Parathyroid adenoma (tissue), 2 donors: ENCODE measurements around the gene KRT17.

ENCODE experiments used
- H2AFZ ChIP-seq: fragments of 300-600 bp; sonication (generic); one replicate; pipeline ENCODE4 v1.7.0; 2017; ENCODE audit warnings: antibody characterized with exemption, mild to moderate bottlenecking
- H3K27ac ChIP-seq: fragments of 300-600 bp; sonication (generic); one replicate; pipeline ENCODE4 v1.7.0; 2017
- H3K27me3 ChIP-seq: fragments of 300-600 bp; sonication (generic); one replicate; pipeline ENCODE4 v1.7.0; 2017; ENCODE audit warnings: low read length; ENCODE audit not compliant: control insufficient read depth, insufficient read depth
- H3K36me3 ChIP-seq: fragments of 300-600 bp; sonication (generic); one replicate; pipeline ENCODE4 v1.7.0; 2017; ENCODE audit warnings: low read length; ENCODE audit not compliant: control insufficient read depth, insufficient read depth
- H3K4me1 ChIP-seq: fragments of 300-600 bp; sonication (generic); one replicate; pipeline ENCODE4 v1.7.0; 2017; ENCODE audit warnings: control low read depth
- H3K4me2 ChIP-seq: fragments of 300-600 bp; sonication (generic); one replicate; pipeline ENCODE4 v1.7.0; 2017; ENCODE audit warnings: low read length
- H3K4me3 ChIP-seq: fragments of 300-600 bp; sonication (generic); one replicate; pipeline ENCODE4 v1.7.0; 2017; ENCODE audit warnings: low read depth, low read length
- H3K79me2 ChIP-seq: fragments of 300-600 bp; sonication (generic); one replicate; pipeline ENCODE4 v1.7.0; 2017; ENCODE audit warnings: control low read depth
- H3K9ac ChIP-seq: fragments of 300-600 bp; sonication (generic); one replicate; pipeline ENCODE4 v1.7.0; 2017; ENCODE audit warnings: mild to moderate bottlenecking
- H3K9me3 ChIP-seq: fragments of 300-600 bp; sonication (generic); one replicate; pipeline ENCODE4 v1.7.0; 2017; ENCODE audit warnings: low read length; ENCODE audit not compliant: control insufficient read depth
- TF ChIP-seq, protein P1 (sequence below): fragments of 300-600 bp; sonication (generic); IDR thresholded peaks from one replicate; pipeline ENCODE4 v1.7.0; 2017; ENCODE audit warnings: antibody characterized with exemption, mild to moderate bottlenecking
- donor health status: primary hyperparathyroidism.

KRT17 gene

DNA sequence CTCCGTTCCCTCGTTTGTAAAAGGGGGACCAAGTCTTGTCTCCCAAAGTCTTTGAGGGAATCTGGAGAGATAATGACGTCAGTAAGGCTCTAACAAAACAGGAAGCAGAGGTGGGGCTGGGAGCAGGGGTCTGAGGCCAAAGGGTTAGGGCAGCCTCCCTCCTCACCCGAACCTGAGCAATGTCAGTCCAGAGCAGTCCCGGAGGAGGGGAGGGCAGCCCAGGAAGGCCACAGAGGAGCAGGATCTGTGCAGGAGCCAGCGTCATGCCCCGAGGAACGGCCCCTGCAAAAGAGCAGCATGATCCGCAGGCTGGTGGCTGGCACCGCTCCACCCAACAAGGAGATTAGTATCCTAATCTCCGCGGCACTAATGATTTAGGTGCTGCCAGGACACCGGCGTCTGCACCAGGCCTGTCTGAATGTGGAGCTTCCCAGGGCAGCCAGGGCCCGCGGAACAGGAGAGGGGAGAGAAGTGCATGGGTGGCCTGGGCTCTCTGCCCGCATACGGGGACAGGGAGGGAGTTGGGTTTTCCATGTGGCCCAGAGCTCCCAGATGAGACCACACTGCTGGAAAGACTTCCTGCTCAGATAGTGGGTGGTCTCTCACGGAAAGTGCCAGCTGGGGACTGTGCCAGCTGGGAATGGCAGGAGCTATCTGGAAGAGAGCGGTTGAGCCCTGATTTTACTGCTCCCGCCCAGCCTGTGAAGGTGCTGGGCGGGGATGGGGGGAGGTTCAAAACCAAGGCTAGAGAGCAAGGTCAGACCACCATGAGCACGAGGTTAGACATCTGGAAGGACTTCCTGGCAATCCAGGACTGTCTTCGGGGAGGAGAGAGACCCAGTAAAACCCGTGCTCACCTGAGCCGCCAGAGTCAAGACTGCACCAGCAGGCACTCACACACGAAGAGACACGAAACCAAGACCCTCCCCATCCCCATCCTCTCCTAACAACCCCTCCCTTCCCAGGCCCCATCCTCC is 11.0 kb upstream of the KRT17 start:
- no peak overlapping the region for H3K9ac ChIP-seq
- no peaks in the 10 kb centered on the region for H3K9me3 ChIP-seq
- no peak overlapping the region for H3K4me2 ChIP-seq
- no peak overlapping the region for H3K27ac ChIP-seq
- no peaks in the 10 kb centered on the region for H3K36me3 ChIP-seq
- no peaks in the 10 kb centered on the region for H3K4me1 ChIP-seq
- H3K27me3 ChIP-seq = no peaks in the 10 kb centered on the region
- no peak overlapping the region for H3K4me3 ChIP-seq
- no peaks in the 10 kb centered on the region for H3K79me2 ChIP-seq
- TF ChIP-seq, protein P1, sequence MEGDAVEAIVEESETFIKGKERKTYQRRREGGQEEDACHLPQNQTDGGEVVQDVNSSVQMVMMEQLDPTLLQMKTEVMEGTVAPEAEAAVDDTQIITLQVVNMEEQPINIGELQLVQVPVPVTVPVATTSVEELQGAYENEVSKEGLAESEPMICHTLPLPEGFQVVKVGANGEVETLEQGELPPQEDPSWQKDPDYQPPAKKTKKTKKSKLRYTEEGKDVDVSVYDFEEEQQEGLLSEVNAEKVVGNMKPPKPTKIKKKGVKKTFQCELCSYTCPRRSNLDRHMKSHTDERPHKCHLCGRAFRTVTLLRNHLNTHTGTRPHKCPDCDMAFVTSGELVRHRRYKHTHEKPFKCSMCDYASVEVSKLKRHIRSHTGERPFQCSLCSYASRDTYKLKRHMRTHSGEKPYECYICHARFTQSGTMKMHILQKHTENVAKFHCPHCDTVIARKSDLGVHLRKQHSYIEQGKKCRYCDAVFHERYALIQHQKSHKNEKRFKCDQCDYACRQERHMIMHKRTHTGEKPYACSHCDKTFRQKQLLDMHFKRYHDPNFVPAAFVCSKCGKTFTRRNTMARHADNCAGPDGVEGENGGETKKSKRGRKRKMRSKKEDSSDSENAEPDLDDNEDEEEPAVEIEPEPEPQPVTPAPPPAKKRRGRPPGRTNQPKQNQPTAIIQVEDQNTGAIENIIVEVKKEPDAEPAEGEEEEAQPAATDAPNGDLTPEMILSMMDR = no peak
- no peak overlapping the region for H2AFZ ChIP-seq

DNA sequence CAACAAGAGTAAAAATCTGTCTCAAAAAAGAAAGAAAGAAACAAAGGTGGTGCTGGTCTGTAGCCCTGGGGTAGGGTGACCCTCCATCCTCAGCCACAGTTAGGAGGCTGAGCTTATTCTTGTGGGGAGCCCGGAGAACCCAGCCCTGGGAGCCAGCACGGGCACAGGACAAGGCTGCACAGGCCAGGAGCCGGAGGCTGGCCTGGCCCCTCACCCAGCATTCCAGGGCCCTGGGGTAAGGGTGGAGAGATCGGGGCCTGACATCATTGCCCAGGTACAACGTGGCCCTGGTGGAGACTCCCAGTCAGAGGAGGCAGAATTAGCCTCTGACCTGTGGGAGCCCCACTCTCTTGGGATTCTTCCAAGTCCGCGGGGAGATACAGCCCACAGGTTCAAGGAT is 10.3 kb upstream of the KRT17 start:
- Histone ChIP-seq H3K79me2 (no peaks in the 10 kb centered on the region), H2AFZ (no peak overlapping the region), H3K9me3 (no peaks in the 10 kb centered on the region), H3K4me2 (no peak overlapping the region), H3K4me3 (no peak overlapping the region), H3K27ac (no peak overlapping the region), H3K27me3 (no peaks in the 10 kb centered on the region), H3K36me3 (no peaks in the 10 kb centered on the region), H3K9ac (no peak overlapping the region), H3K4me1 (no peaks in the 10 kb centered on the region)
- TF ChIP-seq, protein P1 = no peak

DNA sequence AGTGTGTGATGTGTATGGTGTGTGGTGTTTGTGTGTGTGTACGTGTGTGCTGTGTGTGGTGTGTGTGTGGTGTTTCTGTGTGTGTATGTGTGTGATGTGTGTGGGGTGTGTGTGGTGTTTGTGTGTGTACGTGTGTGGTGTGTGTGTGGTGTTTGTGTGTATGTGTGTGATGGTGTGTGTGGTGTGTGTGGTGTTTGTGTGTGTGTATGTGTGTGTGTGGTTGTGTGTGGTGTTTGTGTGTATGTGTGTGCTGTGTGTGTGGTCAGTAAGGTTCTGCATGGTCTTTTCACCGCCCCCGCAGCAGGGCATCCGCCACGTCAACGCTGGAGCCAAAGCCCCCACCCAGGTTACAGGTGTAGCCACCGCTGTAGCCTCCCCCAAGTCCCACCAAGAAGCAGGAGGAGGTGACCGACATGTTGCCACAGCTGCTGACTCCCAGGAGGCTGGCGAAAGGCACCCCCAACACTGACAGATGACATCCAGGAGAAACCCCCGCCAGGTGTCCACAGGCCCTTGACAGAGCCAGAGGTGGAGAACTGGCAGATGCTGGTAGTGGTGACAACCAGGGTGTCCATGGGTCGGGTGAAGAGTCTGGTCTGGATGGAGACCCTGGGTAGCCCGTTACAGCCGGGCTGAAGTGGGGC is 9.3 kb upstream of the KRT17 start:
- H3K36me3 ChIP-seq = no peaks in the 10 kb centered on the region
- H2AFZ ChIP-seq = no peak overlapping the region
- TF ChIP-seq, protein P1 = no peak
- no peaks in the 10 kb centered on the region for H3K27me3 ChIP-seq
- no peak overlapping the region for H3K4me3 ChIP-seq
- H3K4me1 ChIP-seq = no peaks in the 10 kb centered on the region
- no peak overlapping the region for H3K9ac ChIP-seq
- H3K4me2 ChIP-seq = no peak overlapping the region
- no peaks in the 10 kb centered on the region for H3K9me3 ChIP-seq
- H3K79me2 ChIP-seq = no peaks in the 10 kb centered on the region
- no peak overlapping the region for H3K27ac ChIP-seq

DNA sequence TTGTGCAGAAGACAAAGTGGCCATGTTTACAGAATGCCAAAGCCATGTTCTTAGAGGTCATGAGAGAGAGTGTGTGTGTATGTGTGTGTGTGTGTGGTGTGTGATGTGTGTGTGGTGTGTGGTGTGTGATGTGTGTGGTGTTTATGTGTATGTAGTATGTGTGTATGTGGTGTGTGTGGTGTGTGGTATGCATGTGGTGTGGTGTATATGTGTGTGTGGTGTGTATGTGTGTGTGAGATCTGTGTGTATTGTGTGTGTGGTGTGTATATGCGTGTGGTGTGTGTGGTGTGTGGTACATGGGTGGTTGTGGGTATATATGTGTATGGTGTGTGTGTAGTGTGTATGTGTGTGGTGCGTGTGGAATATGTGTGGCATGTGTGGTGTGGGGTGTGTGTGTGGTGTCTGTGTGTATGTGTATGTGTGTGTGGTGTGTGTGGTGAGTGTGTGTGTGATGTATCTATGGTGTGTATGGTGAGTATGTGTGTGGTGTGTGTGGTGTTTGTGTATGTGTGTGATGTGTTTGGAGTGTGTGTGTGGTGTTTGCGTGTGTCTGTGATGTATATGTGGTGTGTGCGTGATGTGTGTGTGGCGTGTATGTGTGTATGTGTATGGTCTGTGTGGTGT is 8.2 kb upstream of the KRT17 start:
- Histone ChIP-seq H3K4me1 (no peaks in the 10 kb centered on the region), H2AFZ (no peak overlapping the region), H3K9me3 (no peaks in the 10 kb centered on the region), H3K9ac (no peak overlapping the region), H3K27me3 (no peaks in the 10 kb centered on the region), H3K79me2 (no peaks in the 10 kb centered on the region), H3K27ac (no peak overlapping the region), H3K36me3 (no peaks in the 10 kb centered on the region), H3K4me3 (no peak overlapping the region), H3K4me2 (no peak overlapping the region)
- TF ChIP-seq, protein P1 = no peak
